CD14-positive monocyte (primary cell): ENCODE data around the gene GTF3C1. TPM values are rescaled to one million over a fixed set of nuclear protein-coding genes. Genes with fewer than 3 reads are reported as not detected.

Experiments used
- DNase-seq, 3 donors: peaks; one replicate each; pipeline ENCODE4 v3.0.0-alpha.2; 2011 to 2022
- H2AFZ ChIP-seq: 2 replicates; pipeline ENCODE4 v1.6.0; 2012; ENCODE audit warnings: mild to moderate bottlenecking, low read depth, low read length, inconsistent platforms; ENCODE audit not compliant: insufficient read depth, poor library complexity, severe bottlenecking
- H3K27ac ChIP-seq, 2 donors: 1 replicate in 1 of 2; 2 replicates in 1 of 2; pipeline ENCODE4 v1.5.1; 2012 to 2013; ENCODE audit warnings: low read length in 2 of 2, control low read depth in 1 of 2, inconsistent platforms in 1 of 2, low read depth in 1 of 2, mild to moderate bottlenecking in 1 of 2
- H3K27me3 ChIP-seq, 2 donors: one replicate each; pipeline versions ENCODE4 v1.6.0 to v1.6.1; 2011 to 2013; ENCODE audit warnings: low read length in 2 of 2; ENCODE audit not compliant: control insufficient read depth in 2 of 2, insufficient read depth in 2 of 2
- H3K36me3 ChIP-seq, 2 donors: replicated peaks in 1 of 2; 1 replicate in 1 of 2; 2 replicates in 1 of 2; pipeline versions ENCODE4 v1.5.1 to v1.6.1; 2012 to 2013; ENCODE audit warnings: low read length in 2 of 2, control low read depth in 1 of 2, inconsistent platforms in 1 of 2, mild to moderate bottlenecking in 1 of 2; ENCODE audit not compliant: insufficient read depth in 2 of 2, control insufficient read depth in 1 of 2
- H3K4me1 ChIP-seq, 2 donors: 1 replicate in 1 of 2; 2 replicates in 1 of 2; pipeline versions ENCODE4 v1.5.1 to v1.6.1; 2012 to 2013; ENCODE audit warnings: low read length in 2 of 2, control low read depth in 1 of 2, inconsistent platforms in 1 of 2, mild to moderate bottlenecking in 1 of 2, moderate library complexity in 1 of 2; ENCODE audit not compliant: insufficient read depth in 2 of 2, control insufficient read depth in 1 of 2
- H3K4me2 ChIP-seq: replicated peaks from 2 replicates; pipeline ENCODE3; 2012; ENCODE audit warnings: low read length, moderate library complexity, mild to moderate bottlenecking; ENCODE audit not compliant: poor library complexity, severe bottlenecking; ENCODE audit errors: extremely low read depth
- H3K4me3 ChIP-seq, 3 experiments: fragments of 200-600 bp in 1 of 3; sonication (generic) in 1 of 3; replicated peaks in 1 of 3; 1 replicate in 2 of 3; 2 replicates in 1 of 3; pipeline ENCODE4 v1.5.1; 2011 to 2013; ENCODE audit warnings: low read length in 3 of 3, mild to moderate bottlenecking in 3 of 3, control low read depth in 2 of 3, low read depth in 2 of 3, inconsistent platforms in 1 of 3, moderate library complexity in 1 of 3
- H3K79me2 ChIP-seq: 2 replicates; pipeline ENCODE4 v1.6.0; 2012; ENCODE audit warnings: mild to moderate bottlenecking, control low read depth, inconsistent platforms, low read length, moderate library complexity; ENCODE audit not compliant: insufficient read depth
- H3K9ac ChIP-seq: 2 replicates; pipeline ENCODE4 v1.6.0; 2017; ENCODE audit warnings: low read length, mild to moderate bottlenecking; ENCODE audit not compliant: insufficient read depth, poor library complexity, severe bottlenecking
- H3K9me3 ChIP-seq, 2 donors: replicated peaks in 1 of 2; 1 replicate in 1 of 2; 2 replicates in 1 of 2; pipeline versions ENCODE4 v1.5.1 to v1.6.1; 2012 to 2013; ENCODE audit warnings: low read length in 2 of 2, control low read depth in 1 of 2; ENCODE audit not compliant: control insufficient read depth in 1 of 2, insufficient read depth in 1 of 2
- H4K20me1 ChIP-seq: 2 replicates; pipeline ENCODE4 v1.6.0; 2012; ENCODE audit warnings: mild to moderate bottlenecking, low read length, control low read depth, moderate library complexity; ENCODE audit not compliant: insufficient read depth
- H3K27ac Mint-ChIP-seq, 7 donors: one replicate each; pipeline ENCODE4 v1.8.0; 2020; ENCODE audit warnings: mild to moderate bottlenecking in 7 of 7, mixed read lengths in 7 of 7, moderate library complexity in 6 of 7, inconsistent platforms in 2 of 7
- H3K27me3 Mint-ChIP-seq, 3 donors: one replicate each; pipeline ENCODE4 v1.8.0; 2021 to 2022; ENCODE audit warnings: low read depth in 3 of 3, mild to moderate bottlenecking in 3 of 3, mixed read lengths in 3 of 3, moderate library complexity in 3 of 3, inconsistent platforms in 1 of 3
- H3K36me3 Mint-ChIP-seq, 2 donors: one replicate each; pipeline ENCODE4 v1.8.0; 2020; ENCODE audit warnings: mixed read lengths in 2 of 2, inconsistent platforms in 1 of 2, mild to moderate bottlenecking in 1 of 2
- H3K4me1 Mint-ChIP-seq: one replicate; pipeline ENCODE4 v1.8.0; 2020; ENCODE audit warnings: mild to moderate bottlenecking, mixed read lengths
- H3K4me3 Mint-ChIP-seq, 2 donors: one replicate each; pipeline ENCODE4 v1.8.0; 2020; ENCODE audit warnings: mild to moderate bottlenecking in 2 of 2, mixed read lengths in 2 of 2, moderate library complexity in 1 of 2
- H3K9me3 Mint-ChIP-seq, 7 donors: one replicate each; pipeline ENCODE4 v1.8.0; 2020 to 2022; ENCODE audit warnings: mixed read lengths in 7 of 7, mild to moderate bottlenecking in 6 of 7, moderate library complexity in 6 of 7, inconsistent platforms in 2 of 7
- WGBS: methylation state at CpG from one replicate; pipeline ENCODE4 v1.1.5; 2013; ENCODE audit warnings: missing lambda C conversion rate; ENCODE audit not compliant: insufficient coverage; 5-methylcytosine and 5-hydroxymethylcytosine counted together
- intact Hi-C, 2 donors: fragments of 100-400 bp; cut with micrococcal nuclease; formaldehyde crosslinking; loops; one replicate each; pipeline versions ENCODE4 v1.15.0 to v1.15.1; 2023
- polyA plus RNA-seq, 3 donors: library from polyadenylated mRNA; depleted of rRNA in 1 of 3; unstranded in 2 of 3; stranded (reverse) in 1 of 3; fragments of 300-500 nt in 2 of 3; fragments of >200 nt in 1 of 3; fragmentation: Illumina TruSeq in 2 of 3; gene quantifications; 1 replicate in 2 of 3; 2 replicates in 1 of 3; pipeline ENCODE4 v1.2.3, GENCODE V29; 2012 to 2021
- TF ChIP-seq, protein P1 (sequence below): fragments of 200-600 bp; IDR thresholded peaks from one replicate; pipeline ENCODE4 v1.8.0; 2022; ENCODE audit warnings: antibody characterized with exemption, mild to moderate bottlenecking

The GTF3C1 gene
- polyA plus RNA-seq, 3 donors = 7.0 to 22.0 (median 12.8) TPM

GRCh38 chr16:27515874-27516353, 33.8 kb downstream of the GTF3C1 start:
- H3K4me3 Mint-ChIP-seq = no peak overlapping the region
- no peak for DNase-seq
- H3K27ac Mint-ChIP-seq = no peak overlapping the region
- Histone ChIP-seq H3K9ac (no peak overlapping the region), H3K4me3 (no peak overlapping the region), H3K27ac (no peak overlapping the region), H3K79me2 (no peaks in the 10 kb centered on the region), H2AFZ (no peak overlapping the region), H3K4me2 (no peak overlapping the region), H4K20me1 (no peaks in the 10 kb centered on the region), H3K36me3 (peaks cover 47 to 95% of the 10 kb centered on the region in 2 donors), H3K27me3 (no peaks in the 10 kb centered on the region), H3K4me1 (no peaks in the 10 kb centered on the region), H3K9me3 (no peaks in the 10 kb centered on the region)
- H3K4me1 Mint-ChIP-seq = no peaks in the 10 kb centered on the region
- H3K36me3 Mint-ChIP-seq = peaks cover 69 to 72% of the 10 kb centered on the region in 2 donors
- TF ChIP-seq, protein P1, sequence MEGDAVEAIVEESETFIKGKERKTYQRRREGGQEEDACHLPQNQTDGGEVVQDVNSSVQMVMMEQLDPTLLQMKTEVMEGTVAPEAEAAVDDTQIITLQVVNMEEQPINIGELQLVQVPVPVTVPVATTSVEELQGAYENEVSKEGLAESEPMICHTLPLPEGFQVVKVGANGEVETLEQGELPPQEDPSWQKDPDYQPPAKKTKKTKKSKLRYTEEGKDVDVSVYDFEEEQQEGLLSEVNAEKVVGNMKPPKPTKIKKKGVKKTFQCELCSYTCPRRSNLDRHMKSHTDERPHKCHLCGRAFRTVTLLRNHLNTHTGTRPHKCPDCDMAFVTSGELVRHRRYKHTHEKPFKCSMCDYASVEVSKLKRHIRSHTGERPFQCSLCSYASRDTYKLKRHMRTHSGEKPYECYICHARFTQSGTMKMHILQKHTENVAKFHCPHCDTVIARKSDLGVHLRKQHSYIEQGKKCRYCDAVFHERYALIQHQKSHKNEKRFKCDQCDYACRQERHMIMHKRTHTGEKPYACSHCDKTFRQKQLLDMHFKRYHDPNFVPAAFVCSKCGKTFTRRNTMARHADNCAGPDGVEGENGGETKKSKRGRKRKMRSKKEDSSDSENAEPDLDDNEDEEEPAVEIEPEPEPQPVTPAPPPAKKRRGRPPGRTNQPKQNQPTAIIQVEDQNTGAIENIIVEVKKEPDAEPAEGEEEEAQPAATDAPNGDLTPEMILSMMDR = peak; percentile 60
- intact Hi-C loops = no loop called here
- H3K9me3 Mint-ChIP-seq = no peaks in the 10 kb centered on the region
- H3K27me3 Mint-ChIP-seq = no peaks in the 10 kb centered on the region
- WGBS = 99% methylated on average over 7 of the region's 9 CpGs

- Mint-ChIP-seq H3K9me3 (no peaks in the 10 kb centered on the region), H3K27me3 (no peaks in the 10 kb centered on the region), H3K27ac (peak overlapping the region in 1 of 7 donors; percentile 5), H3K36me3 (peaks cover 77 to 80% of the 10 kb centered on the region in 2 donors), H3K4me1 (no peaks in the 10 kb centered on the region), H3K4me3 (no peak overlapping the region)
- Histone ChIP-seq H3K27ac (no peak overlapping the region), H3K79me2 (no peaks in the 10 kb centered on the region), H3K36me3 (peaks cover 52 to 97% of the 10 kb centered on the region in 2 donors), H3K4me2 (no peak overlapping the region), H3K4me3 (no peak overlapping the region), H3K9ac (no peak overlapping the region), H3K27me3 (no peaks in the 10 kb centered on the region), H4K20me1 (no peaks in the 10 kb centered on the region), H3K4me1 (no peaks in the 10 kb centered on the region), H3K9me3 (no peaks in the 10 kb centered on the region), H2AFZ (no peak overlapping the region)
- TF ChIP-seq, protein P1 = no peak
- 97% methylated on average over 10 of the region's 12 CpGs for WGBS
- DNase-seq = no peak
- intact Hi-C loops = no loop called here
These were observed 34.9 kb downstream of the GTF3C1 start for GRCh38 chr16:27514806-27515205.
